Right atrium auricular region (tissue), 2 donors: ENCODE data around the gene PDE1A. TPM values are rescaled to one million over a fixed set of nuclear protein-coding genes. Genes with fewer than 3 reads are reported as not detected.

ENCODE experiments used
- DNase-seq: peaks from one replicate; pipeline ENCODE4 v3.0.0-alpha.2; 2019; ENCODE audit warnings: low spot score
- H3K27ac ChIP-seq, 2 donors: fragments of 200-600 bp; sonication (generic); 1 replicate in 1 of 2; 2 replicates in 1 of 2; pipeline ENCODE4 v1.5.1; 2016 to 2019
- H3K27me3 ChIP-seq, 2 donors: fragments of 200-600 bp; sonication (generic); one replicate each; pipeline versions ENCODE4 v1.5.1 to v1.6.0; 2017 to 2019
- H3K36me3 ChIP-seq: fragments of 200-600 bp; sonication (generic); one replicate; pipeline ENCODE4 v1.5.1; 2016
- H3K4me1 ChIP-seq, 2 donors: fragments of 200-600 bp; sonication (generic); one replicate each; pipeline versions ENCODE4 v1.5.1 to v1.6.0; 2017 to 2019
- H3K4me3 ChIP-seq, 2 donors: fragments of 200-600 bp; sonication (generic); 1 replicate in 1 of 2; 2 replicates in 1 of 2; pipeline ENCODE4 v1.5.1; 2017 to 2019; ENCODE audit warnings: mild to moderate bottlenecking in 1 of 2, moderate library complexity in 1 of 2
- H3K9me3 ChIP-seq, 2 donors: fragments of 200-600 bp; sonication (generic); one replicate each; pipeline ENCODE4 v1.5.1; 2019
- CTCF ChIP-seq, 2 donors: fragments of 200-600 bp; sonication (generic); IDR thresholded peaks; one replicate each; pipeline ENCODE4 v1.5.1; 2019; ENCODE audit warnings: antibody characterized with exemption in 2 of 2
- total RNA-seq, 2 donors: library from RNA; depleted of rRNA; stranded (reverse); fragments of >200 nt; gene quantifications; one replicate each; pipeline ENCODE4 v1.1.0, GENCODE V29; 2016

Gene PDE1A
- total RNA-seq, 2 donors from 2014 or later: 7.0 to 10.7 TPM

DNA sequence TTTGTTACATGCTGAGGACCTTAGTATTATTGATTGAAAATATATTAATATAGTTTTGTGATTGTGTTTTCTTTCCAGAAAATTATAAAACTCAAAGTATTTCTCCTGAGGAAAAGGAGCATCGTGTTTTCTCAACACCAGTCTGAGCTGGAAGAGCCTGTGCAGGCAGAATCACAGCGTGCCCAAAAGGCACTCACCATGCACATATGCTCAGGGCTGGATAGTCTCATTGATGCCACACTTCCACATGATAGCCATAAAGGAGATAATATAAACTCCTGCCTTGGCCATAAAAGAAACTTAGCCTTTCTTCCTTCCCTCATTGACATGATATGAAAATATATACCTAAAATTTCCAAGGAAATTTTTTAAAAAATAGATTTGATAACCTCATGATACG is 4.0 kb downstream of the PDE1A start:
- peak overlapping the region; percentile 5 to 12 for H3K4me3 ChIP-seq
- H3K27me3 ChIP-seq: no peaks in the 10 kb centered on the region
- no peaks in the 10 kb centered on the region for H3K9me3 ChIP-seq
- no peaks in the 10 kb centered on the region for H3K36me3 ChIP-seq
- H3K4me1 ChIP-seq: peaks cover 0 to 6% of the 10 kb centered on the region in 2 donors
- peak overlapping the region in 1 of 2 donors; percentile 54 for H3K27ac ChIP-seq
- DNase-seq: no peak
- no peak for TF ChIP-seq CTCF (IDR thresholded peaks at IDR 0.05)

DNA sequence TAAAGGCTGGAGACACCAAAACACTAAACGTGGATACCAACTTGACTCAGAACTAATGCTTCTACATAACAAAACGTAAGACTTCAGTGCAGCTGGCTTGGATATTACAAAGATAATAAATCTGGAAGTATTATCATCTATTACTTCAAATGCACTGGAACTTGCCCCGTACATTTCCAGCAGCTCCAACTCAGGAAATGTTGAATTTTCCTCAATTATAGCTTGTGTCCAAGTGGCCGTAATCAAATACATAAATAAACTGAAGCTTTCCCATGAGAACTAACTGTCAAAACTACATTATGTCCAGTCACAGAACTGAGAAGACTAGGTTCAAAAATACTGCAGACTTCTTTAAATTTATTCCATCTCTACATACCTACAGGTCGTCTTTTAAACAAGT is 6.2 kb downstream of the PDE1A start:
- Histone ChIP-seq H3K9me3 (no peaks in the 10 kb centered on the region), H3K4me3 (peak overlapping the region in 1 of 2 donors; percentile 4), H3K36me3 (no peaks in the 10 kb centered on the region), H3K27me3 (no peaks in the 10 kb centered on the region), H3K27ac (peak overlapping the region in 1 of 2 donors; percentile 0), H3K4me1 (peaks cover 0 to 6% of the 10 kb centered on the region in 2 donors)
- no peak for TF ChIP-seq CTCF (IDR thresholded peaks at IDR 0.05)
- DNase-seq: no peak

GRCh38 chr2:182416861-182417260 is 10.0 kb downstream of the PDE1A start:
- Histone ChIP-seq H3K4me3 (no peak overlapping the region), H3K36me3 (no peaks in the 10 kb centered on the region), H3K27ac (no peak overlapping the region), H3K27me3 (no peaks in the 10 kb centered on the region), H3K4me1 (peaks cover 0 to 6% of the 10 kb centered on the region in 2 donors), H3K9me3 (no peaks in the 10 kb centered on the region)
- TF ChIP-seq CTCF (IDR thresholded peaks at IDR 0.05): no peak
- no peak for DNase-seq

DNA sequence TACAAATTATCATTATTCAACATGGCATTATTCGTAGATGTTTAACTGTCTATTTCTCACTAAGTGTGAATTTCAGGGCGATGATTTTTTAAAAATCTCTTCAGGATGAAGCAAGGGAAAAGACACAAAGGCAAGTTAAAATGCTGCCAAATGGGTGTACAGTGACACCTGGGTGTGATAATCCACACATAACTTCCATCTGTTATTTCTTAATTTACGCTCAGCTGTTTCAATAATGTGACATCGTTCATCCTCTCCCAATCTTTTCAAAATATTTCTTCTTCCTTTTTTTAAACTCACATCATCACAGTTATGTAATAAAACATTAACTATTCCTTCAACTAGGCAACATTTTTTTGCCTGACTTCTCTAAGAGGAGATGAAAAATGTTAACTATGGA is 10.6 kb downstream of the PDE1A start:
- Histone ChIP-seq H3K4me1 (peaks cover 0 to 6% of the 10 kb centered on the region in 2 donors), H3K4me3 (no peak overlapping the region), H3K27me3 (no peaks in the 10 kb centered on the region), H3K9me3 (no peaks in the 10 kb centered on the region), H3K36me3 (no peaks in the 10 kb centered on the region), H3K27ac (no peak overlapping the region)
- no peak for TF ChIP-seq CTCF (IDR thresholded peaks at IDR 0.05)
- DNase-seq: no peak

DNA sequence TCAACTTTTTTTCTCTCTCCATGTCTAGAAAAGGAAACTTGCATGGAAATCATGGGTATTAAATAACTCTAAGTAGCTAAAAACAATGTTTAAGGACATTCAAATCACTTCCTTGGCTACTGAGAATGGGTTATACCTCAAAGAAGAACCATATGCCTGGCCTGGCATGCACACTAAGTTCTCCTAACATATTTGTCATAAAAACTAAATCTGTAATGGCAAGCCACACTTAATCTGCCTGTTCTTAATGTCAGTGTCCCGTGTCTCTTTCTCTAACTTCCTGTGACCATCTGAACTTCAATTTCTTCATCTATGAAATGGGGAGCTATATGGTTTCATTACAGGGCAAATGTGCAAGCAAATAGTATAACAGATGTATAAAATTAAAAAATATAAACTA is 11.1 kb downstream of the PDE1A start:
- peaks cover 0 to 6% of the 10 kb centered on the region in 2 donors for H3K4me1 ChIP-seq
- H3K4me3 ChIP-seq: no peak overlapping the region
- TF ChIP-seq CTCF (IDR thresholded peaks at IDR 0.05): no peak
- no peaks in the 10 kb centered on the region for H3K9me3 ChIP-seq
- H3K36me3 ChIP-seq: no peaks in the 10 kb centered on the region
- no peak for DNase-seq
- no peak overlapping the region for H3K27ac ChIP-seq
- no peaks in the 10 kb centered on the region for H3K27me3 ChIP-seq

- no peaks in the 10 kb centered on the region for H3K9me3 ChIP-seq
- DNase-seq: no peak
- no peaks in the 10 kb centered on the region for H3K4me1 ChIP-seq
- H3K27me3 ChIP-seq: no peaks in the 10 kb centered on the region
- no peak for TF ChIP-seq CTCF (IDR thresholded peaks at IDR 0.05)
- H3K36me3 ChIP-seq: no peaks in the 10 kb centered on the region
- H3K27ac ChIP-seq: no peak overlapping the region
- no peak overlapping the region for H3K4me3 ChIP-seq
Measured at GRCh38 chr2:182412858-182413257, 14.0 kb downstream of the PDE1A start.
